ENCODE results near the gene HAO1.
"Not testable (repeated sequence)": the region's sequence is repeated elsewhere in the genome, so short reads cannot be mapped to it uniquely, and the experiment has no call there.

HAO1 gene

GRCh38 chr20:7940341-7940740, at the start of gene HAO1:
HAO1 (minus strand) TSS chr20:7940458; CDS start chr20:7940422, 36 bp downstream.
- DNase-seq = no peak

- DNase-seq = no peak
Observed at GRCh38 chr20:7989379-7989778, 49.1 kb upstream of the HAO1 start.

DNA sequence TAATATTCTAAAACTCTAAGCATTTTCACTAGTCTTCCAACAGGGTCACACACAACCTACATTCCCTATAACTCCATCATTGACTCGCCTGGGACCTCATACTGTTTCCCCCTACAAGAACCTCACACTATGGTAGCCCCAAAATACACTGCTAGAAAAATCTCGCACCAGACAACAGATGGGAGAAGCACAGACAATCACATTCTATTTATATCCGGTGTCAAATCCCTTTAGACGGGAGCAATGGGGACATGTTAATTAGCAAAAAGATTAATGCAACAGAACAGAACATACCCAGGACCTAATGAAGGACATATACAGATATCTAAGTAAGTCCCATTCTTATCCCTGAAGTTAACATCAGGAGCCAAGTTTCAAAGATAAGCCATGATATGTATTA, 45.7 kb upstream of the HAO1 start:
- DNase-seq = no peak

DNA sequence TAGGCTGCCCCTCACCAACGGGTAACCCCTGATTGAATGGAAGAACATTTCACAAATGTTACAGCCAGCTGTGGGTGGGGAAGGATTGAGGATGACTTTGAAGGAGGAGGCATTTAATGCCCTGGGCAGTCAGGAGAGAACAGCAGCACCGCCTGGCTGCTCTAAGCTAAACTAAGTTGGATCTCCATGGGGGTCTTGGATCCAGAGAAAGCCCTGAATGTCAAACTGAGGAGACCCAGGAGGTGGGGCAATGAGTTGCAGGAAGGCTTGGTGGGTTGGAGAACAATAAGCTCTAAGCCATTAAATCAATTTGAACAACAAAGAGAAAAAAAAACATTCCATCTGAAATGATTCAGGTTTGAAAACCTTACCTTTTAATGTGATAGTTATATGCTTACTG, 43.9 kb upstream of the HAO1 start:
- DNase-seq = no peak

- no peak for DNase-seq
Observed at GRCh38 chr20:7981374-7981773, 41.1 kb upstream of the HAO1 start.

DNA sequence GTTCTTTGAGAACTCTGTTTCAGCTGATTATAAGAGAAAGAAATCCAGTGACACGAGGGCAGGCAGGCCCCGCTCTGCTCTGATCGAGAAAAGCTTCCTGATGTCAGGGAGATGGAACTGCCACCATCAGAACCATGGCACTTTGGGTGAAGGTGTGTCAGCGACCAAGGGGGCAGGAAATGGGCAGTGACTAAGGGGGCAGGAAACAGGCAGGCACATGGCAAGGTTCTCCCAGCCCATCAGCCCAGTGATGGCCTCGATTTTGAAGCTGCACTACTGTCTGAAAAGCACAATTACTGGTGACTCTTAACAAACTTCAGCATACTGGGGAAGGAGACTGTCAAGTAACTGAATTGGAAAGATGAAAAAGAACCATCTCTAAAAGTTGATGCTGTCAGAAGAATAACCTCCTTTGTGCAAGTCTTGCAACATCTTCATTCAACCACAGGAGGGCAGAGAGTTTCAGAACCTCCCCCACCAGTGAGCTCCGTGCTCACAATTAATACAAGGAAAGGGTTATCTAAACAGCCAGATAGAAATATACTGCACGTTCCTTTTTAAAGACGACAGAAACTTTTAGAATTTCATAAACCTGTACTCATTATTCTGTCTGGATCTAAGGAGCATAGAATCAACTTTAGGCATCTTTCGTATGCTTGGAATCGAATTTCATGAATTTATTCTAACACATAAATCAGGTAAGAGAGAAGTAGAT, 40.2 kb upstream of the HAO1 start:
- DNase-seq = no peak

DNA sequence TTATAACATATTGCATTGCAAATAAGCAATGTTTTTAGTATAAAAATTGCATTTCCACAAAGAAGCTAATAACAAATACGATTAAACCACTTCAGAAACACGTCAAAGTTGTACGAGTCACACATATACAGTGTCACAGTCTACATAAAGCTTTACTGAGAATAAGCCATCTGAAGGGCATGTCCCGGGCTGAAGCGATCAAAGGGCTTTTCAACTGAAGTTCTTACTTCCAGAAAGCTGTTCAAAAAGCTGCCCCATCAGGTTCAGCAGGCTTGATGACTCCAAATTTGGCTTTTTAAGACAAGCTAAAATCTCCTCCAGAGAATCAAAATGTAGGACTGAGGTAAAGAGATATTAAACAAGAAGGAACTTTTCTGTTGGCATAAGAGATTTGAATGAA, 37.5 kb upstream of the HAO1 start:
- DNase-seq = no peak

DNA sequence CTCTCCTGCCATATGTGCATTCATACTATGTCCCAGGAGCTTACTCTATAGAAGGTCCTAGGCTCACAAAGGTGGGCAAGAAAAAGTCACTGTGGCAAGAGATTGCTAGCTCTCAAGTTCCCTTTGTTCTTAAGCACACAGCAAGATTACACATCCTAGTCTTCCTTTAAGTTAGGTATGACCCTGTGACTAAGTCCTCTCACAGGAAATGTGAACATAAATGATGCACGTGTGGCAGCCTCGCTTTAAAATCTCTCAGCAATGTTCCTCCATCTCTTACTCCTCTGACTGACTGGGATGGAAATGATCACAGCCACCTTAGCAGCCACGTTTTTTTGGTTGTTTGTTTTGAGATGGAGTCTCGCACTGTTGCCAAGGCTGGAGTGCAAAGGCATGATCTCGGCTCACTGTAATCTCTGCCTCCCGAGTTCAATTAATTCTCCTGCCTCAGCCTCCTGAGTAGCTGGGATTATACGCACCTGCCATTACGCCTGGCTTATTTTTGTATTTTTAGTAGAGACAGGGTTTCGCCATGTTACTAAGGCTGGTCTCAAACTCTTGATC, 35.7 kb upstream of the HAO1 start:
- no peak for DNase-seq

GRCh38 chr20:7974785-7975435, 34.7 kb upstream of the HAO1 start:
- no peak for DNase-seq

- no peak for DNase-seq
Observed at GRCh38 chr20:7971536-7972280, 31.4 kb upstream of the HAO1 start.

GRCh38 chr20:7967199-7967844, 27.1 kb upstream of the HAO1 start:
- no peak for DNase-seq

GRCh38 chr20:7966176-7966575, 25.9 kb upstream of the HAO1 start:
- DNase-seq = no peak

GRCh38 chr20:7959484-7959883, 19.2 kb upstream of the HAO1 start:
- no peak for DNase-seq

DNA sequence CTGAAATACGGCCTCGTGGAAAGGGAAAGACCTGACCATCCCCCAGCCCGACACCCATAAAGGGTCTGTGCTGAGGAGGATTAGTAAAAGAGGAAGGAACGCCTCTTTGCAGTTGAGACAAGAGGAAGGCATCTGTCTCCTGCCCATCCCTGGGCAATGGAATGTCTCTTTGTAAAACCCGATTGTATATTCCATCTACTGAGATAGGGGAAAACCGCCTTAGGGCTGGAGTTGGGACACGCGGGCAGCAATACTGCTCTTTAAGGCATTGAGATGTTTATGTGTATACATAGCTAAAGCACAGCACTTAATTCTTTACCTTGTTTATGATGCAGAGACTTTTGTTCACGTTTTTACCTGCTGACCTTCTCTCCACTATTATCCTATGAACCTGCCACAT, 16.3 kb upstream of the HAO1 start:
- DNase-seq = not testable (repeated sequence)

- no peak for DNase-seq
Observed at GRCh38 chr20:7950387-7950786, 10.1 kb upstream of the HAO1 start.

DNA sequence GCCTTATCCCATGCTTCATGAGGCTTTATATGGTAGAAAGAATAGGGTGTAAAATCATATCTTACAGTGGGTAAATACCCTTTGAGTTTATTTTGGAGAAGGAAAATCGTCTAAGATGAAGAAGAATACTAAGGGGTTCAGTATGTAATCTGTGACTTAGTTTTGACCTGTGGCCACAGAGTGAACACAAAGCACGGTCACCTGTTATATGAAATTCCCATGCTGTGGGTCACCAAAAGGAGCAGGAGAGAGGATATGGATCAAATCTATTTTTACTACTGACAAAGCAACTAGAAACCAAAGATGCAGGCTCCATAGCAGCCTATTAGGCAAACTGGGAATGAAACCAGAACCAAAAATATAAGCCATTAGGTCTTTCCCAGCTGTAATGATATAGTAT, 3.6 kb upstream of the HAO1 start:
- DNase-seq = no peak

DNA sequence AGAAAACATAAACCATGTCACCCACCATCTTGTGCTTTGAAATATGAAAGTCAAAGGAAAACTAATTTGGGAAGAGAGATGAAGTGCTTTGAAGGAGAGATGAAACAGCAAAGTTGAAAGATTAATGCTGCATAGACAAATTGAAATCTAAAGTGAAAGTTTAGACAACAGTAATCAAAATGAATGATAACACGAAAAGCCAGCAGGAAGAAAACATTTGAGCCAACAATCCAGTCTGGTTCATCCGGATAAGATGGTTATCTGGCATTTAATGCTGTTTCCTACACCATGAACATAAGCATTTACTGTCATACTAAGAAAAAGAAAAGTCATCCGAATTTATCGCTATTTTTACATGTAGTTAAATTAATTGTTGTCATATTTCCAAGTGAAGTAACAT, 595 bp downstream of the HAO1 start:
- no peak for DNase-seq

GRCh38 chr20:7938058-7938457, 2.2 kb downstream of the HAO1 start:
- DNase-seq = no peak

DNA sequence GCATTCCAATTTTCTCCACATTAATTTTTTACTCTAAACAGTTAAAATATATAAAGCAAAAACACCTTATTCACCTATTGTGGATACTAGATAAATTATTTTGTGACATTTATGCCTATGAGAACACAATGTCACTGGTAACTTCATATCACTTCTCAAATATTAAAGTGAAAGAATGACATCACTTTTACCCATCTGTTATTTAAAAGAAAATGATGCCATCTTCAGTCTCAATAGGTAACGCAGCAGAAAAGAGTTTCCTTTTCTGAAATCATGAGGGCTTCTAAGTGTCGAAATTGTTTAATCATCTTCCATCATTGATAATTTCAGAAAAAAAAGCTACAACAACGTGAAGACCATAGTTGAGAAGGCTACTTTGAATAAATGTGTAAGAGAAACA, 2.9 kb downstream of the HAO1 start:
- no peak for DNase-seq

GRCh38 chr20:7935027-7935551, 5.2 kb downstream of the HAO1 start:
- DNase-seq = no peak

GRCh38 chr20:7933346-7933745, 6.9 kb downstream of the HAO1 start:
- DNase-seq = no peak

DNA sequence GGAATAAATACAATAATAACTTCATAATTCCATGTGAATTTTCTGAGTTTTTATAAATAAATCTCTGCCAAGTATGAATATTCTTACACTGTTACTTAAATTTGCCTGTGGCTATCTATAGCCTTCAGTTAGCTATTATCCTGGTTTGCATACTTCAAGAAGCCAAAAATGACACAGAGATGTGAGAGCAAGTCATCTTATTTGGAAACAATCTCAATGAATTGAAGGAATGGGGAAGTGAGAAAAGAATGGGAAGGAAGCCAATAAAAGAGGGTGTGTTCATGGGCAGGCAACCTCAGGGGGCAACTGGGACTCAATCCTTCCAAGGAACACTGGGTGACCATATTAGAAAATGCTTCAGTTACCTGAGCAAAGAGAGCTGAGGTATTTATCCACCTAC, 9.9 kb downstream of the HAO1 start:
- DNase-seq = no peak

DNA sequence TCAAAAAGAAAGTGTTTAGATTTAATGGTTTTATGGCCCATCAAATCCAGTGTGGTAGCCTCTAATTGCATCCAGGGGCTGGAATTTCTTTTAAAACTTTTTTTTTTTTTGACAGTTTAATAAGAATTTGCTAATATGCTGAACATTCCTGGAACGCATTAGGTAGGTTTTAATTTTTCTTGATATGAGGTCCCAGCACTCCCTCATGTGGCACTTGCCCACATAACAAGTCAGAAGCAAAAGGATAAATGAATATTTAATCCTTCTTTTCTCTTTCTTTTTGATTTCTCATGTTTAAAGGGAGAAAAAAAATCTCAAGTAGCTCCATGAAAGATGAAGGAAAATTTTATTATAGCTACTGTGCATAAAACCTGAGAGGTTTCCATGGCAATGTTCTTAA, 13.5 kb downstream of the HAO1 start:
- no peak for DNase-seq

Data from NCI-H2081 treated with DMSO at 0.1 percent for 48 hours (cell line).